SU-DHL-6 (cell line): ENCODE measurements around the gene CACNB4.

ENCODE experiments used
- EZH2phosphoT487 ChIP-seq: fragments of 200-600 bp; sonication (generic), shearing (Covaris generic); conservative IDR thresholded peaks from 2 replicates; pipeline ENCODE4 v1.6.1; 2018; ENCODE audit warnings: mild to moderate bottlenecking, antibody characterized with exemption, low read length, moderate library complexity, mixed read lengths
- TF ChIP-seq, protein P1 (sequence below): fragments of 200-600 bp; sonication (generic); IDR thresholded peaks from one replicate; pipeline ENCODE4 v1.5.1; 2017; ENCODE audit warnings: antibody characterized with exemption, mild to moderate bottlenecking, low read length, moderate library complexity; ENCODE audit not compliant: insufficient read depth, poor library complexity, severe bottlenecking

DNA sequence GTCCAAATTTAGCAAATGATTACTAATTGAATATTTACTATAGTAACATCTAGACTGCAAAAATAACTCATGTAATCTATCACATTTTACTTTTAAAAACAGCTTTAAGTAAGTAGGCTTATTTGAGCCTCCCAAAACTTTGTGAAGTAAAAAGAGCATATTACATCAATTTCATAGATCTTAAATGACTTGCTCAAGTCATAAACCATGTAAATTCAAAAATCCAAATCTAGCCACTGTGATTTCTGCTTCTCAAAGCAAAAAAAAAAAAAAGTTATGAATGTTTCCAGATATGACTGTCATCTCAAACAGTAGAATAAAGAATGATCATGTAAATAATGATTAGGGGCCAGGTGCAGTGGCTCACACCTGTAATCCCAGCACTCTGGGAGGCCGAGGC, 37.5 kb downstream of the CACNB4 start:
- TF ChIP-seq, protein P1, sequence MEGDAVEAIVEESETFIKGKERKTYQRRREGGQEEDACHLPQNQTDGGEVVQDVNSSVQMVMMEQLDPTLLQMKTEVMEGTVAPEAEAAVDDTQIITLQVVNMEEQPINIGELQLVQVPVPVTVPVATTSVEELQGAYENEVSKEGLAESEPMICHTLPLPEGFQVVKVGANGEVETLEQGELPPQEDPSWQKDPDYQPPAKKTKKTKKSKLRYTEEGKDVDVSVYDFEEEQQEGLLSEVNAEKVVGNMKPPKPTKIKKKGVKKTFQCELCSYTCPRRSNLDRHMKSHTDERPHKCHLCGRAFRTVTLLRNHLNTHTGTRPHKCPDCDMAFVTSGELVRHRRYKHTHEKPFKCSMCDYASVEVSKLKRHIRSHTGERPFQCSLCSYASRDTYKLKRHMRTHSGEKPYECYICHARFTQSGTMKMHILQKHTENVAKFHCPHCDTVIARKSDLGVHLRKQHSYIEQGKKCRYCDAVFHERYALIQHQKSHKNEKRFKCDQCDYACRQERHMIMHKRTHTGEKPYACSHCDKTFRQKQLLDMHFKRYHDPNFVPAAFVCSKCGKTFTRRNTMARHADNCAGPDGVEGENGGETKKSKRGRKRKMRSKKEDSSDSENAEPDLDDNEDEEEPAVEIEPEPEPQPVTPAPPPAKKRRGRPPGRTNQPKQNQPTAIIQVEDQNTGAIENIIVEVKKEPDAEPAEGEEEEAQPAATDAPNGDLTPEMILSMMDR = no peak
- no peak for TF ChIP-seq EZH2phosphoT487
